AG09309 (cell line): ENCODE results near the gene NPC1.
"Not testable (repeated sequence)": the region's sequence is repeated elsewhere in the genome, so short reads cannot be mapped to it uniquely, and the experiment has no call there.

Experiments
- DNase-seq: peaks from one replicate; pipeline ENCODE4 v3.0.0-alpha.2; 2010; ENCODE audit warnings: low read depth
- H3K4me3 ChIP-seq: 2 replicates; pipeline ENCODE4 v1.5.1; 2011; ENCODE audit warnings: mild to moderate bottlenecking, low read depth, low read length, moderate library complexity; ENCODE audit not compliant: control insufficient read depth
- CTCF ChIP-seq: IDR thresholded peaks from 2 replicates; pipeline ENCODE4 v1.5.1; 2011; ENCODE audit warnings: mild to moderate bottlenecking, low read depth, low read length, inconsistent platforms; ENCODE audit not compliant: insufficient read depth, control insufficient read depth; ENCODE audit errors: missing control alignments

Gene NPC1

GRCh38 chr18:23498877-23499276 is 87.4 kb downstream of the NPC1 start:
- TF ChIP-seq CTCF, result peak; percentile 93
- no peak overlapping the region for H3K4me3 ChIP-seq
- peak; percentile 41 for DNase-seq

GRCh38 chr18:23498117-23498516 is 88.2 kb downstream of the NPC1 start:
- DNase-seq, result no peak
- no peak overlapping the region for H3K4me3 ChIP-seq
- no peak for TF ChIP-seq CTCF

GRCh38 chr18:23495723-23496440 is 90.4 kb downstream of the NPC1 start:
- DNase-seq, result no peak
- no peak overlapping the region for H3K4me3 ChIP-seq
- no peak for TF ChIP-seq CTCF

GRCh38 chr18:23494992-23495391 is 91.3 kb downstream of the NPC1 start:
- no peak overlapping the region for H3K4me3 ChIP-seq
- no peak for TF ChIP-seq CTCF
- DNase-seq, result no peak

- no peak for DNase-seq
- no peak for TF ChIP-seq CTCF
- H3K4me3 ChIP-seq, result no peak overlapping the region
Measured at GRCh38 chr18:23493654-23494053, 92.7 kb downstream of the NPC1 start.

- H3K4me3 ChIP-seq, DNase-seq: not testable (repeated sequence)
Measured at GRCh38 chr18:23489586-23489985, 96.7 kb downstream of the NPC1 start.

GRCh38 chr18:23487738-23488570 is 98.4 kb downstream of the NPC1 start:
- no peak overlapping the region for H3K4me3 ChIP-seq
- TF ChIP-seq CTCF, result no peak

More at GRCh38 chr18:23487738-23488570, 98.4 kb downstream of the NPC1 start:
- DNase-seq, result no peak
